HCT116 (cell line): Measurements from ENCODE around the gene HOXD3.

Experiments used
- CEBPB ChIP-seq: IDR thresholded peaks from 2 replicates; pipeline ENCODE4 v1.6.1; 2012; ENCODE audit warnings: low read depth
- CTCF ChIP-seq, 3 experiments: fragments of 200-600 bp in 1 of 3; sonication (generic) in 1 of 3; IDR thresholded peaks in 2 of 3; conservative IDR thresholded peaks in 1 of 3; 2 replicates each; pipeline ENCODE4 v1.5.1; 2012 to 2017; ENCODE audit warnings: low read depth in 2 of 3, low read length in 2 of 3, antibody characterized with exemption in 1 of 3, borderline replicate concordance in 1 of 3, control low read depth in 1 of 3, mild to moderate bottlenecking in 1 of 3, mixed read lengths in 1 of 3, mixed run types in 1 of 3, moderate library complexity in 1 of 3; ENCODE audit not compliant: insufficient read depth in 1 of 3
- EZH2 ChIP-seq: fragments of 200-600 bp; sonication (generic); IDR thresholded peaks from 2 replicates; pipeline ENCODE4 v1.6.1; 2017; ENCODE audit warnings: antibody characterized with exemption, mixed run types
- POLR2A ChIP-seq: IDR thresholded peaks from 2 replicates; pipeline ENCODE4 v1.7.0; 2011; ENCODE audit warnings: borderline replicate concordance; ENCODE audit not compliant: insufficient read depth, insufficient read length; ENCODE audit errors: extremely low read depth
- POLR2AphosphoS5 ChIP-seq: IDR thresholded peaks from 2 replicates; pipeline ENCODE4 v1.6.1; 2011; ENCODE audit warnings: mild to moderate bottlenecking, low read depth, low read length, moderate library complexity
- SP1 ChIP-seq: IDR thresholded peaks from 2 replicates; pipeline ENCODE4 v1.6.1; 2012; ENCODE audit warnings: low read depth
- YY1 ChIP-seq: IDR thresholded peaks from 2 replicates; pipeline ENCODE4 v1.6.1; 2011; ENCODE audit warnings: low read length, low read depth, moderate library complexity, mild to moderate bottlenecking; ENCODE audit not compliant: insufficient replicate concordance; ENCODE audit errors: extremely low read depth
- ZNF274 ChIP-seq: fragments of 200-500 bp; sonication (Bioruptor generic); IDR thresholded peaks from 2 replicates; pipeline ENCODE4 v1.6.1; 2014; ENCODE audit warnings: mild to moderate bottlenecking, low read depth, low read length, inconsistent platforms

- TF ChIP-seq CTCF (IDR thresholded peaks at IDR 0.05 in 2 of 3, conservative IDR thresholded peaks at IDR 0.05 in 1 of 3; ENCODE audit: borderline replicate concordance in 1 of 3, insufficient read depth in 1 of 3, low read depth in 2 of 3, low read length in 2 of 3) (no peak), EZH2 (no peak), CEBPB (no peak), YY1 (no peak), POLR2AphosphoS5 (no peak), POLR2A (no peak), SP1 (no peak), ZNF274 (no peak)
Observed at GRCh38 chr2:176134035-176134434, 23.1 kb upstream of the HOXD3 start.
